HG03571 (cell line): ENCODE data around the gene CD52.
A peak's percentile ranks its signal among the peaks of the same experiment; 100 is the strongest.
"Not testable (repeated sequence)": the region's sequence is repeated elsewhere in the genome, so short reads cannot be mapped to it uniquely, and the experiment has no call there.

ENCODE experiments used
- ATAC-seq: cut with Tn5 transposase; IDR thresholded peaks from one replicate; pipeline ENCODE4 v1.9.1; 2021; ENCODE audit not compliant: unreplicated experiment

The CD52 gene

DNA sequence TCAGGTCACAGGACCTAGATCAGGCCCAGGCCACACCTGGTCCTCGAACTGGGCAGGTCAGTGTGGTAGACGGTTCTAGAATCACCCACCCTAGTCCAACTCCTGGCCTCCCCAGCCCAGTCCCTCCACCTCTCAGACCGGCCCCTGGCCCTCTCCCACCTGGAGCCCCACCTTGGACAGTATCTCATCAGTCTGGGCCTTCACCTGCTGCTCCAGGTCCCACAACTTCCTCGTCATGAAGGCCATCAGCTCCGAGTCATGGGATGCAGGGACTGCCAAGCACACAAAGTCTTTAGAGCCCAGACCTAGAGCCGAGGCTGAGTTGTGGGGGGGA is 20.0 kb upstream of the CD52 start:
- ATAC-seq: no peak

DNA sequence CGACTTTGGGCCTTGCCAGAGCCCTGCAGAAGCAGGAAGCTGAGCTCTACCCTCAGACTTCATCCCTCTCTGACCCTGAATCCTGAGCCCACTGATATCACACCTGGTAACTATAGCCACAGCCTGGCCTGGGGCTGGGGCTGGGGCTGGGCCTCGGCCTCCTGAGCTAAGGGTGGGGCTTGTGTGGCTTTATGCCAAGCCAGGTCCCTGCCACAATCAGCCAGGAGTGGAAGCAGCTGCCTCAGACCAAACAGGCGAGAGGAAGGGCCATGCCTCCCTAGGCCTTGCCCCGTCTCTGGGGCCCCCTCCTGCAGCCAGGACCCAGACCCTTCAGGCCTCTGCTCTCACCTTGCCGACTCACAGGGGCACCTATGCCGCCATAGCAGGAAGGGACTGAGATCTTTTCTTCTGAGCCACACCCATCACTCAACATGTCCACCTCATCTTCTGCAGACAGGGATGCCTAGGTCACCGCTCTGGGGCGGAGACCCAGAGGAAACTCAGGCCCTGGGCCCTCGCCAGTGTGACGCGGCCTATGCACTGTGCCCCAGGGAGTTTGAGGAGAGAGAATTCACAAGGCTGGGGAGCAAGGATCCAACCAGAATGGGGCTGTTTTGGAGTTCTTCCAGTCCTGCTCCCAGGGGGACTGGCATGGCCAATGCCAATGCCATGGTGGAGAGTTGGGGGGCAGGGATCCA is 17.0 kb upstream of the CD52 start:
- no peak for ATAC-seq

DNA sequence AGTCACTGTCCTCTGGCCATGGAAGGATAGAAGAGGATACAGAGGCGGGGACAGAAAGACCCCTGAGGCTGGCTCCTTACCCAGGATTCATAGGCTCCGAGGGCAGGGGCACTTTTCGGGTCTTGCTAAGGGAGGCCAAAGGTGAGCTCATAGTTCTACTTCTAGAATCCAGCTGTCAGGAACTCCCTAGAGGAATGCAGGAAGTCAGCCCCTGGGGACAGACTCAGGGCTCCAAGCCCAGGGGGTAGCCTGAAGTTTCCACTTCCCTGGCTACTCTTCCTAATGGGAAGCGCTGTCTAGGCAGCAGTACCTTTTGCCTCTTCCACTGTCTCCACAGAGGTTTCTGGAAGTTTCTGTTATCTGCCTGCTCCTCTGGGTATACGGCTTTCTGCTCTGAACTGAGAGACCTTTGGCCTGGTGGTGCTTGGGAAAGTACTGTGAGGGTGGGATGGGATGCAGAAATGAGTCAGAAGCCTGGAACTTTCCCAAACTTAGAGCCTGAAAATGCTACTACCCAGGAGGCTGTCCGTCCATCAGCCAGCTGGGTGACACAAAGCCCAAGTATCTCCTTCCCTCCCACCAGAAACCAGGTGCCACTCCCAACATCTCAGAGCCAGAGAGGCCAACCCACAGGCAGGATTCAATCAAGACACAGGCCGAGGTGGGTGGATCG is 14.9 kb upstream of the CD52 start:
- no peak for ATAC-seq

DNA sequence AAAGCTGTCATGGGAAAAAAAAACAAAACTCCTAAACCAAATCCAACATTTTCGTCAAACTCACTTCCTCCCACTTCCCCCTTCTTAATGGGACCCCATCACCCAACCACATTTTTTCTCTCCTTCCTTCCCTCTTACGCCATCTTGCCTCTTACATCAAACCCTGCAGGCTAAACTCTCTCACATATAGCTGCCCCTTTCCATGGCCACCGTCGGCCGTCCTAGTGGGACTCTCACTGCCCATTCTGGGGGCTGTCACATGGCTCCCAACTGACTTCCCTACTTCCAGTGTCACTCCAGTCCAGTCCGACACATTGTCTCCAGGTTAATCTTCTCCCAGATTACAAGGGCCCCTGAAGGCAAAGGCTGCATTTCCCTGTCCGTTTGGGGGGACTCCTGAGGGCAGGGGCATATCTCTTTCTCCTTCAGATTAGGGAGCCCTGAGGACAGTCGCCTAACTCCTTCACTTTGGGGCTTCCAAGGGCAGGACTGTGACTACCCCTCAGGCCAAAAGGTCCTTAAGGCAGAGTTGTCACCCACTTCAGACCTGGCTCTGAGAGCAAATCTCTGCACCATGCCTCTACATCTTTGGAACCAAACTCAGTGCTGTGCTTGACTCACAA is 12.0 kb upstream of the CD52 start:
- ATAC-seq: peak; percentile 5

DNA sequence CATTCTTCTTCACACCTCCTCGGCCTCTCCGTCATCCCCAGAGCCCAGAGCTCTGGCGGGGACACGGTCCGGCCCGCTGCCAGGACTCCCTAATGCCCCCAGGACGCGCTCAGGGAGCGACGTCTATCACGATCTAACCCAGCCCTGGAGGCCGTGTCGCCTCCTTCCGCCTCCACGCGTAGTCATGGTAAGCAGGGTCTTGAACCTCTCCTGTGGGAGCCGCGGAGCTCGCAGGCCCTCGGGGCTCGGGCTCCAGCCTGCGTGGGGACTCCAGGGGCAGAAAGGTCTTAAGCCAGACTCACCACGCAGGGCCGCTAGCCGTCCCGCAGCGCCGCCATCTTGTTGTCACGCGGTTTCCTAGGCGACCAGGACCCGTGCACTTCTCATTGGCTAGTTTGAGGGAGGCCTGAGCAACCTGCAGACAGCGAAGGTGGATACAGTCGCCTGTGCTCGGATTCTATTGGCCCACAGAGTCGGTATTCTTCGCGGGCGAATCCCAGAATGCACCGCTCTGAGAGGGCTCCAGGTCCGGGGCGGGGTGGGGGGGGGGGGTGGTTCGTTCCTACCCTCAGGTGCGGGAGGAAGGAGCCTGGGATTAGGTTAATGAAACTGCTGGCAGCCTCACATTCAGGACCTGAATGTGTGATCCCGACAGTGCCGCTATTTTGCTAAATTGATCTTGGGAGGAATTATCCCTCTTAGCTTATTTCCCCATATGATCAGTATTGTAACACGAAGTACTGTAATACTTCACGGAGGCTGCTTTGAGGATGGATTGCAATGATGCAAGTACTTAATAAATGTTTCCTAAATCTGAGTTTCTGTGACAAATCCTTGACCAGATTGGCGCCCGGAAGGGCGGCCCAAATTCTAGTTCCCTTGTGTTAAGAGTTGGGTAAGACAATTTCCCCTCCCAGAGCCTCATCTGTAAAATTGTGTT is 11.2 kb upstream of the CD52 start, which contains the start of gene UBXN11:
Gene UBXN11, minus strand, starts transcription at position 347 of the 940 bp plus-strand sequence. CDS start 3,753 bp downstream, outside the sequence.
- ATAC-seq: peak; percentile 94

DNA sequence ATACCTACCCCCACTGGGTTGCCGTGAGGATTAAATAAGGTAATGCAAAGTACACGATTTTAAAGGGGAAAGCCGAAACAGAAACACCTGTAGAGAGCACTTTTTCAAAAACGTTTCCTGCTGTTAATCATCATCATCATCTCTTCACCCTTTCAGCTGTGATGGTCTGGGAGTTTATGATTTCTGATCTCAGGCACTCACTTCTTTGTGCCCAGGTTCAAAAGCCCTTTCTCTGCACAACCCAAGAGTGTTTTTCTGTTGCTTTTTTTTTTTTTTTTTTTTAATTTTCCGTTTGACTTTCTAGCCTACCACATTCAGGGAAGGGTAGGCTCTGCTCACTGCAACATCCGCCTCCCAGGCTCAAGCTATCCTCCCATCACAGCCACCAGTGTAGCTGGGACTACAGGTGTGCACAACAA is 10.4 kb upstream of the CD52 start:
- ATAC-seq: no peak

DNA sequence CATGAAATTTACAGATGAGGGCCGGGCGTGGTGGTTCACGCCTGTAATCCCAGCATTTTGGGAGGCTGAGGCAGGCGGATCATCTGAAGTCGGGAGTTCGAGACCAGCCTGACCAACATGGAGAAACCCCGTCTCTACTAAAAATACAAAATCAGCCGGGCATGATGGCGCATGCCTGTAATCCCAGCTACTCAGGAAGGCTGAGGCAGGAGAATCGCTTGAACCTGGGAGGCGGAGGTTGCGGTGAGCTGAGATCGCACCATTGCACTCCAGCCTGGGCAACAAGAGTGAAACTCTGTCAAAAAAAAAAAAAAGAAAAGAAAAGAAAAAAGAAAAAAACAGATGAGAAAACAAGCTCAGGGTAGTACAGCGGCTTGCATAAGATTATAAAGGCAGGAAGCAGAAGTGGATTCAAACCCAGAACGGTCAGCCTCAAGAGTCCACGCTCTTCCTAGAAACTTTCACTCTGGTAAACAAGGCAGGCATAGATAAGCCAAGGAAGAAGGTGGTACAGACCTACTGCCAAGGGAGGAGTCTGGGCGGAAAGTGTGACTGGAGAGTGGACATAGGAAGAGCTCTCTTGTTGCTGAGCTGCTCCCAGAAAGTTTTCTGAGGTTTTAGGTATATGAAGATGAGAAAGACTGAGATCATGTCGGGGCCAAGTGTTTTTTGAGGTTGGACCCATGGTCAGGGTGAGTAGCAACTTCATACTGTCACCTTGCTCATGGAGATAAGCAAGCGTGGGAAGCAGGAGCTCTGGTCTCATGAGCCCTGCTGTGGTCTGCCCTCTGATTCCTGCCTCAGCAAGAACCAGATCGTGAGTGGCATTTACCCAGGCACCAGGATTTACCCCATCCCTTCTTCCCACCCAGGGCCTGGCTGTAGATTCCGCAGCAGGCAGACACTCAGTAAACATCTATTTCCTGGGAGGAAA is 9.5 kb upstream of the CD52 start:
- ATAC-seq: not testable (repeated sequence)

DNA sequence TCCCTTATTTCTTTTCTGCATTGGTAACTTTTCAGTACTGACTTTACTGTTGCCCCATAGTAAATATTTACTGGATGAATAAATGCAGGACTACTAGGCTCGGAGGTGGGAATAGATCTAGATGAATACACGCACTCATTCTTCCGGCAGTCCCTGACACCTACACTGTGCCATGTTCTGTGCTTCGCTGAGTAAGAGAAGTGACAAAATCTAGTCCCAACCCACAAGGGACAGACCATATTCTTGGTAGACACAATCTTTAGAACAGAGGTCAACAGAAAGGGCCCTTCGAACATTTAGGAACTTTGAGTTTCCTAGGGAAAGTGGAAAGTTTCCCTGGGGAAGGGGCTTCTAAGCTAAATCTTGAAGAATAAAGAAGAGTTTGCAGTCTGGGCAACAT is 3.3 kb upstream of the CD52 start:
- ATAC-seq: no peak

DNA sequence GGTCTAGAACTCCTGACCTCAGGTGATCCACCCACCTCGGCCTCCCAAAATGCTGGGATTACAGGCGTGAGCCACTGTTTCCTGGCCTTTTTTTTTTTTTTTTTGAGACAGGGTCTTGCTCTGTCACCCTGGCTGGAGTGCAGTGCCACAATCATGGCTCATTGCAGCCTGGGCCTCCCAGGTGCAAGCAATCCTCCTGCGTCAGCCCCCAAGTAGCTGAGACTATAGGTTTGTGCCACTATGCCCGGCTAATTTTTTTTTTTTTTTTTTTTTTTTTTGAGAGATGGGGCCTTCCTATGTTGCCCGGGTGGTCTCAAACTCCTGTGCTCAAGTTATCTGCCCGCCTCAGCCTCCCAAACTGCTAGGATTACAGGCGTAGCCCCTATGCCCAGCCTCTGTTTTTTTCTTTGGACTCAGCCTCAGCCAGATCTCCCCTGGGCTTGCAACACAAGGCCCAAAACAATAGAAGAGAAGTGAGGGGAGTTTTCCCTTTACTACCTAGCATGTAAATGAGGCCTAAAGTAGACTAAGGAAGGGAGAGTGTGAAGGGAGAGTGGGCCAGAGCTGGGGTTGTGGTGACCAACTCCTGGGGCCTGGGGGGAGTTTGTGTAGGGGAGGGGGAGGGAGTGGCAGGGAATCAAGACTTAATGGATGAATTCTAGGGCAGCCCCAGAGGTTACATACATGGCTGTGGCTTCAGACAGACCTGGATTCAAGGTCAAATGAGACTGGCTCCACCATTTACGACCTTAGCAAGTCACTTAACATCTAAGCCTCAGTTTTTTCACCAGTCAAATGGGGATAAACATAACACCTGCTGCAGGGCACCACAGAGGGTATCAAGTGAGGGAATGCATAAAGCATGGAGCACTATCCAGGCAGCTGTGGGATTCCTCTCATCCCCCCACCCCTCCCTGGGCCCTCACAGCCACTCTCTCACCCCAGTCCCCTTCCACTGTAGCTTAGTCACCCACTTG is 1.6 kb upstream of the CD52 start:
- no peak for ATAC-seq

DNA sequence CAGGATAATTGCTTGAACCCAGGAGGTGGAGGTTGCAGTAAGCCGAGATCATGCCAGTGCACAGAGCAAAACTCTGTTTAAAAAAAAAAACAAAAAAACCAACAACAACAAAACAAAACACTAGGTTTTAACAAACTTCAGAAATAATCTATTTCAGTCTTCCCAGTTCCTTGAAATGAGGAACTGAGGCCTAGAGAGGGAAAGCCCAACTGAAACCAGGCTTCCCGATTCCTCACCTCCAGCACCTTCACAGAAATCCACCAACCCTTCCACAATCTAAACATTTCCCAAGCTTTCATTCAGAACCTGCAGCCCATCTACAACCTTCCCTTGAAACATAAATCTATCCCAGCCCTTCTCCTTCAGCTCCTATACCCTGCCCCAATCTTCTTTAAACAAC is 612 bp upstream of the CD52 start:
- no peak for ATAC-seq

DNA sequence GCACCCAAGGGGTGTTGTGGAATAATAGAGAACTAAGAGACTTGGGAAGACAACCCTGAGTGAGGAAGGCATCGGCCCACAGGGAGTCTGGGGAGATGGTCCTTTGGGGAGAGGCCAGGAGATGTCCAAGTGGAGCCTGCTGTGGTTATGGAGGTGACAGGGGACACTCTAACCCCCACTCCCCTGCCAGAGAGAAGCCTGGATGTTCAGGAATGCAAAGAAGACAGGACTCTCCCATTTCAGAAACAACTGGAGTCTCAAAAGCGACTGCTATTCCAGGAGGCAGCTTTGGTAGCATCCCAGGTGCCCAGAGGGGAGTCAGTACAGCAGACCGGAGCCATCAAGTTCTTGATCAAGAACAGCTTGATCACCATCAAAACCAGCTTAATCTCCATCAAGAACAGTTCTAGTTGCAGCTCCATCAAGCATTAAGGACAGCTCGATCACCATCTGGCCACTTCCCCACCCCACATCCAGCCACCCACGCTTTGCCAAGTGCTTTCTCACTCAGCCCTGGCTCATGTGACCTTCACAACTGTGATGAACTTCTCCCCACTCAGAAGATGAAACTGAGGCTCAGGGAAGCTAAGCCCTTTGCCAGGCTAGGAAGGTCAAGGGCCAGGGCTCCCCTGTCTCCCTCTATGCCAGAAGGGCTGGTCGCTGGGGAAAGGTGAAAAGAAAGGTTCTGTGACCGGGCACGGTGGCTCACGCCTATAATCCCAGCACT is 743 bp downstream of the CD52 start:
- ATAC-seq: no peak

DNA sequence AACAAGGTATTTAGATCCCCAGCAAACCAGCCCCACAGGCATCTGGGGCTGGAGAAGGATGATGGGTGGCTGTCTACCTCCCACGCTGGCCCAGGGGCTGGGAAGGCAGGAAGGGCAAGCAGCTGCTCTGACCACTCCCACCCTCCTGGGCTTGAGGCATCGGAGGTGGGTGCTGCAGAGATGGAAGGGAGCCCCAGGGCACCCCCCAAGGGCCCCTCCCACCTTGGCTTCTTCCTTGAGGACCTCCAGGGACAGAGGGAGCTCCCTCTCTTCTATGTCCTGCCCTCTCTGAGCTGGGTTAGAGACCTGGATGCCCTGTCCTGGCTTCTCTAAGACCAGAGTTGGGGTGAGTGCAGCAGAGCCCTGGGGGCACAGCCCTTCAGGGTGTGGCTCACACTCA is 3.1 kb downstream of the CD52 start:
- ATAC-seq: no peak

DNA sequence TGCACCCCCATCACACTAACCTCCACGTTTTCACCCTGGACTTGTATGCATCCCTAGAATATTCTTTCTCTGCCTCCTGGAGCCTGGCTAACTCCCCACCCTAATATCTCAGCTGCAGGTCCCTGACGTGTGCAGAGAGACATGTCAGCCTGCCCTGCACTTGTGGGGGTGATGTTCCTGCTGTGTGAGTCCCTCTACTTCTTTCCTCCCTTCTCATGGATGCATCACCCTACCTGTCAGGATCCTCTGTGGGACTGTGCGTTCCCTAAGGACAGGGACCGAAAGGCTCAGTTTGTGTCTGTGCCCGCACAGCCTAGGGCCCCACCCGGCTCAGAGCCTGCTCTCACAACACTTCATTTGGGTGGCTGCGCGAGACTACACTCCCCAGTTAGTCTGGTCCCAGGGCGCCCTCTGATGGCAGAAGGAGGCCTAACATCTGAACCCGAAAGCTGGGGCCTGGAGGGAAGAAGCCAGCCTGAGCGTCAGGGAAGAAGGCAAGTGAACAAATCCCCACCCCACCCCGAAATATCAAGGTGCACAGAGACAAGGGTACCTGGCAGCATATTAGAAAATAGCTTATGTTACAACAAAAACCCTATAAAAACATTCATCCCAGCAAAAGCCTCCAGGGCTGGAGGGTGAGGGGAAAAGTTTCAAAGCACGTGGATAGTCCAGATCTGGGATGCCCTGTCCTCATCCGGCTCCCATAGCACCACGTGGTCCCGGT is 3.7 kb downstream of the CD52 start:
- no peak for ATAC-seq

DNA sequence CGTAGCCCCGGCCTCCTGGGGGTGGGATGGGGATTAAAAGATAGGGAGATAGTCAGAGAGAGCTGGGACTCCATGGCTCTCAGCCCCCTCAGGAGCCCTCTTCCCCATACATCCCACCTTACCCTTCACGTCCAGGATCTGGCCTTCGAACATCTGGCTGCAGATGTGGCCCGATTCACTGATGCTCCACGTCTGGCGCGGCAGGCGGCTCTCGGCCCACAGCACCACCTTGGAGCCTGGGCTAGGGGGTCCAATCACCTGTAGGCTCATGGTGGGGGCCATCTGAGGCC is 4.2 kb downstream of the CD52 start:
- ATAC-seq: no peak

DNA sequence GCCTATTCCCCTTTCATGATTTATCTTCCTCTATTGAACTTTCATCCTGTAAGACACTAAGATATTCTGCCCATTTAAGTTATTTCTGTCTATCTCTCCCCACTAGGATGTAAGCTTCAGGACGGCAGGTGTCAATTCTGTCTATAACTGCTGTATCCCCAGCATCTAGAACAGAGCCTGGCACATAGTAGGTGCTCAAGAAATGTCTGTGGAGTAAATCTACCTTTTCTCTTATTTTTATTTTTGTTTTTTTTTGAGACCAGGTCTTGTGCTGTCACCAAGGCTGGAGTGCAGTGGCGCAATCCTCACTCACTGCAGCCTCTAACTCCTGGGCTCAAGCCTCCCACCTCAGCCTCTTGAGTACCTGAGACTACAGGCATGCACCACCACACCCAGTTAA is 5.6 kb downstream of the CD52 start:
- no peak for ATAC-seq

DNA sequence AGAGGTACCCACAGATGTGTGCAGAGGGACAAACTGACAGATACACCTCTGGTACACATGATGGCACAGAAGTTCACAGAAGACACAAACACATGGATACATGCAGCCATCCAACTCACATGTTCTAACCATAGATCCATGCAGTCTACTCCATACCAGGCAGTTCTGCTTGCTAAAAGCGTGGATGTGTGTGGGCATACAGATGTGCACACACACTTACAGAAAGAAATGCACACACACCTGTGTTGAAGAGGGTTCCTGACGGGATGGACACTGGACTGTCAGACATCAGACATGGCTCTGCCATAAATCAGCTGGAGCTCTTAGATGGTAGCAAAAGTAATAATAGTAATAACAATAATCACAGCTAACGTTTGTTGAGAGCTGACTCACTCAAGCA is 6.8 kb downstream of the CD52 start:
- ATAC-seq: no peak

DNA sequence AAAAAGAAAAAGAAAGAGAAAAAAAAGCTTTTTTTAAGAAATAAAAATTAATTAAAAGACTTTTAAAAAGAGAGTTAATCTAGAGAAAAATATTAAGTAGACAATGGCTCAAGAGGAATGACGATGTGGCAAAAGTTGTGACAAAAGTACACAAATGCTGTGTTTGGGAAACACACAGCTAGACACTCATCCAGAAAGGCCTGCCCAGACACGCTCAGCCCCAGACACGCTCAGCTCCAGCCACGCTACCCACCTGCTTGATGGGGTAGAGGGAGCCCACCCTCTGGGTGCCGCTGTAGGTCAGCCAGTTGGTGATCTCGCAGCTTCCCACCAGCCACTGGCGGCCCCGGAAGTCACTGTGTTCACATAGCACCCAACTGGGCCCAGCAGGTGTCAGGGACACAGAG is 10.2 kb downstream of the CD52 start:
- ATAC-seq: no peak

DNA sequence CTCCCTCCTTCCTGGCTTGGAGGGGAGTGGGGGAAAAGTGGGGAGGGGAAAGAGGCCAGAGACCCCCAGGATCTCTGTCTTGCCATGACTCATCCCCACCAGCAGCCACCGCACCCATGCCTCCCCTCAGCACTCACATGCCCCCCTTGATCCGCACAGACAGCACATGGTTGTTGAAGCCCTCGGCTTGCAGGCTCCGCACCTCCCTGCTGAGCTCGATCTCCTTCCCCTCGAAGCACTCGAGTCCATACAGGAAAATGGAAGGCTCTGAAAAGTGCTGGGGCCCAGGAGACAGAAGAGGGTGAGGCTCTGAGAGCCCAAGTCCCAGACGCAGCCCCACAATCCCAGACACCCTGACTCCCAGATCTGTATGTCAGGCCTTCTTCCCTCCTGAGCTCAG is 10.8 kb downstream of the CD52 start:
- no peak for ATAC-seq
